OCI-LY7 (cell line): ENCODE data around the gene STK33. TPM values are rescaled to one million over a fixed set of nuclear protein-coding genes. Genes with fewer than 3 reads are reported as not detected.

Source experiments
- BruUV-seq: library from RNA; stranded (reverse); fragments of 400-500 nt; replicated peaks from 2 replicates; lab custom pipeline; 2021; lab: Mats Ljungman, UMichigan
- CTCF ChIA-PET: fragments of 300-600 bp; sonication (Branson Sonifier 250); formaldehyde crosslinking; loops from one replicate; lab custom pipeline; 2022; ENCODE audit warnings: antibody characterized with exemption; ENCODE audit not compliant: unreplicated experiment; lab: Charles Lee
- POLR2A ChIA-PET: fragments of 300-600 bp; sonication (Branson Sonifier 250); formaldehyde crosslinking; loops from one replicate; lab custom pipeline; 2022; ENCODE audit warnings: antibody characterized with exemption; lab: Charles Lee
- DNase-seq: peaks from one replicate; pipeline ENCODE4 v3.0.0-alpha.2; 2015; ENCODE audit warnings: low spot score
- H2AFZ ChIP-seq: fragments of 200-600 bp; sonication (generic), shearing (Covaris generic); 2 replicates; pipeline ENCODE4 v1.6.1; 2014; ENCODE audit warnings: mild to moderate bottlenecking, antibody characterized with exemption, low read length, moderate library complexity
- H3K27ac ChIP-seq: fragments of 200-600 bp; sonication (generic); 2 replicates; pipeline ENCODE4 v1.5.1; 2014; ENCODE audit warnings: mixed run types, low read depth, mild to moderate bottlenecking, moderate library complexity, low read length, inconsistent platforms; ENCODE audit not compliant: poor library complexity, severe bottlenecking
- H3K36me3 ChIP-seq: fragments of 200-600 bp; sonication (generic); 2 replicates; pipeline ENCODE4 v1.6.1; 2014; ENCODE audit warnings: mild to moderate bottlenecking, antibody characterized with exemption, low read length, moderate library complexity, mixed read lengths; ENCODE audit not compliant: insufficient read depth
- H3K4me1 ChIP-seq: fragments of 200-600 bp; sonication (generic); 2 replicates; pipeline ENCODE4 v1.5.1; 2014; ENCODE audit warnings: mild to moderate bottlenecking, low read length; ENCODE audit not compliant: insufficient read depth, poor library complexity, severe bottlenecking
- H3K4me2 ChIP-seq: fragments of 200-600 bp; sonication (generic); 2 replicates; pipeline ENCODE4 v1.6.1; 2014; ENCODE audit warnings: mild to moderate bottlenecking, low read length
- H3K4me3 ChIP-seq: fragments of 200-600 bp; sonication (generic); 2 replicates; pipeline ENCODE4 v1.5.1; 2014; ENCODE audit warnings: mild to moderate bottlenecking, low read depth, low read length; ENCODE audit not compliant: poor library complexity, severe bottlenecking
- H3K79me2 ChIP-seq: fragments of 200-600 bp; sonication (generic); 2 replicates; pipeline ENCODE4 v1.6.1; 2016; ENCODE audit warnings: low read depth, mild to moderate bottlenecking, low read length, moderate library complexity, mixed read lengths; ENCODE audit not compliant: insufficient read depth
- H3K9me2 ChIP-seq: fragments of 200-600 bp; sonication (generic); 2 replicates; pipeline ENCODE4 v1.6.1; 2016; ENCODE audit warnings: mild to moderate bottlenecking, low read length, mixed read lengths; ENCODE audit not compliant: insufficient read depth
- H3K9me3 ChIP-seq: fragments of 200-600 bp; sonication (generic); 2 replicates; pipeline ENCODE4 v1.6.1; 2014; ENCODE audit warnings: mild to moderate bottlenecking, mixed run types, low read length, mixed read lengths
- H4K20me1 ChIP-seq: fragments of 200-600 bp; sonication (generic); 2 replicates; pipeline ENCODE4 v1.6.1; 2014; ENCODE audit warnings: mild to moderate bottlenecking, antibody characterized with exemption, low read length, moderate library complexity, mixed read lengths; ENCODE audit not compliant: insufficient read depth
- EZH2phosphoT487 ChIP-seq: fragments of 200-600 bp; sonication (generic); IDR thresholded peaks from 2 replicates; pipeline ENCODE4 v1.6.1; 2018; ENCODE audit warnings: low read depth, borderline replicate concordance, mild to moderate bottlenecking, mixed run types, antibody characterized with exemption, low read length, moderate library complexity, mixed read lengths
- intact Hi-C: fragments of 100-400 bp; cut with micrococcal nuclease; formaldehyde crosslinking; loops from one replicate; pipeline ENCODE4 v1.10.0; 2022; ENCODE audit not compliant: unreplicated experiment
- total RNA-seq, 2 experiments: library from RNA; depleted of rRNA in 1 of 2; stranded (reverse); fragments of >200 nt in 1 of 2; shearing (Covaris generic) in 1 of 2; gene quantifications; 2 replicates each; pipeline ENCODE4 v1.2.3, GENCODE V29; 2014 to 2022
- TF ChIP-seq, protein P1 (sequence below): fragments of 200-600 bp; sonication (generic); conservative IDR thresholded peaks from 2 replicates; pipeline ENCODE4 v1.5.1; 2014; ENCODE audit warnings: mild to moderate bottlenecking, antibody characterized with exemption, low read length, moderate library complexity, mixed read lengths

STK33 gene
- total RNA-seq, 2 experiments from 2014 or later: 0.73 TPM; not detected in 1

GRCh38 chr11:8386134-8386864 is 207.7 kb downstream of the STK33 start:
- no peak overlapping the region for H3K27ac ChIP-seq
- DNase-seq: no peak
- no peak overlapping the region for H2AFZ ChIP-seq
- H3K36me3 ChIP-seq: no peaks in the 10 kb centered on the region
- no peaks in the 10 kb centered on the region for H3K9me3 ChIP-seq
- no TSS peak for BruUV-seq
- ChIA-PET POLR2A (no interaction called here), CTCF (no interaction called here)
- intact Hi-C loops: no loop called here
- TF ChIP-seq, protein P1, sequence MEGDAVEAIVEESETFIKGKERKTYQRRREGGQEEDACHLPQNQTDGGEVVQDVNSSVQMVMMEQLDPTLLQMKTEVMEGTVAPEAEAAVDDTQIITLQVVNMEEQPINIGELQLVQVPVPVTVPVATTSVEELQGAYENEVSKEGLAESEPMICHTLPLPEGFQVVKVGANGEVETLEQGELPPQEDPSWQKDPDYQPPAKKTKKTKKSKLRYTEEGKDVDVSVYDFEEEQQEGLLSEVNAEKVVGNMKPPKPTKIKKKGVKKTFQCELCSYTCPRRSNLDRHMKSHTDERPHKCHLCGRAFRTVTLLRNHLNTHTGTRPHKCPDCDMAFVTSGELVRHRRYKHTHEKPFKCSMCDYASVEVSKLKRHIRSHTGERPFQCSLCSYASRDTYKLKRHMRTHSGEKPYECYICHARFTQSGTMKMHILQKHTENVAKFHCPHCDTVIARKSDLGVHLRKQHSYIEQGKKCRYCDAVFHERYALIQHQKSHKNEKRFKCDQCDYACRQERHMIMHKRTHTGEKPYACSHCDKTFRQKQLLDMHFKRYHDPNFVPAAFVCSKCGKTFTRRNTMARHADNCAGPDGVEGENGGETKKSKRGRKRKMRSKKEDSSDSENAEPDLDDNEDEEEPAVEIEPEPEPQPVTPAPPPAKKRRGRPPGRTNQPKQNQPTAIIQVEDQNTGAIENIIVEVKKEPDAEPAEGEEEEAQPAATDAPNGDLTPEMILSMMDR: no peak
- TF ChIP-seq EZH2phosphoT487: no peak
- no peak overlapping the region for H3K4me3 ChIP-seq
- no peaks in the 10 kb centered on the region for H3K79me2 ChIP-seq
- H3K4me2 ChIP-seq: no peak overlapping the region
- H3K4me1 ChIP-seq: no peaks in the 10 kb centered on the region
- H4K20me1 ChIP-seq: no peaks in the 10 kb centered on the region
- no peaks in the 10 kb centered on the region for H3K9me2 ChIP-seq

DNA sequence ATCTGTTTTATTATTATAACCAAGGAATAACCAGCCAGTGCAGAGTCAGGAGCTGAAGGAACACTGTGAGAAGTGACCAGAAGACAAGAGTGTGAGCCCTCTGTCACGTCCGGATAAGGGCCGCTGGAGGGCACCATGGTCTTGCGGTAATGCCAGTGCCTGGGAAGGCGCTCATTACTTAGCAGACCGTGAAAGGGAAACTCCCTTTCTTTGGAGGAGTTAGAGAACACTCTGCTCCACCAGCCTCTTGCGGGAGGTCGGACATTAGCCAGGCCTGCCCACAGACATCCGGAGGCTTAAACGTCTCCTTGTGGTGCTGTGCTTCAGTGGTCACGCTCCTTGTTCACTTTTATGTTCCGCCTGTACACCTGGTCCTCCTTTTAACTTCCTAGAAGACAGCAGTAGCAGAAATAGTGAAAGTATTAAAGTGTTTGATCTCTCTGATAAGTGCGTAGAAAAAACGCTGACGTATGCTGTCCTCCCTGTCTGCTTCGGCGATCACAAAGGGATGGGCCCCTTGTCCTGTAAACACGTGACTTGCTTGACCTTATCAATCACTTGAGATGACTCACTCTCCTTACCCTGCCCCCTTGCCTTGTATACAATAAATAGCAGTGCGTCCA is 209.7 kb downstream of the STK33 start:
- Histone ChIP-seq H3K9me3 (no peaks in the 10 kb centered on the region), H3K79me2 (no peaks in the 10 kb centered on the region), H4K20me1 (no peaks in the 10 kb centered on the region), H3K4me2 (no peak overlapping the region), H3K4me3 (no peak overlapping the region), H3K36me3 (no peaks in the 10 kb centered on the region), H3K4me1 (no peaks in the 10 kb centered on the region), H2AFZ (no peak overlapping the region), H3K9me2 (no peaks in the 10 kb centered on the region), H3K27ac (no peak overlapping the region)
- DNase-seq: no peak
- TF ChIP-seq, protein P1: no peak
- TF ChIP-seq EZH2phosphoT487: no peak
- no TSS peak for BruUV-seq
- ChIA-PET POLR2A (no interaction called here), CTCF (no interaction called here)
- intact Hi-C loops: no loop called here

DNA sequence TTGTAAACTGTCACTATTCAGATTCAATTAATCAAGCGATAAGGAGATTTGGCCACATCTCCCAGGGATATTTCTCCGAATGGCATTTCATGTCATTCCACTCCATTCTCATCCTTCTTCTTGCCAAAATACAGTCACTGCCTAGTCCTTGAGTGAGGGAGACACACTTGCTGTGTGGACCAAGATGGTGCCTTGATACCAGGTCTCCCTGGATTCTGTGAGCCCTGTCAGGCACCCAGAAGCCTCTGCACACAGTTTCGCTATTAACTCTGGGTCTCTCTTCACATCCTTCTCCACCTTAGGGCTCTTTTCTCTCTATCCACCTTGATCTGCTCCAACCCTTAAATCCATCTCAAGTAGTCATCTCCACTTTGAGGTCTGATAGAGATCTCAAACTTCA is 210.4 kb downstream of the STK33 start:
- H3K27ac ChIP-seq: no peak overlapping the region
- ChIA-PET CTCF (no interaction called here), POLR2A (no interaction called here)
- no peaks in the 10 kb centered on the region for H3K9me3 ChIP-seq
- TF ChIP-seq EZH2phosphoT487: no peak
- TF ChIP-seq, protein P1: no peak
- H3K79me2 ChIP-seq: no peaks in the 10 kb centered on the region
- H3K4me2 ChIP-seq: no peak overlapping the region
- H3K9me2 ChIP-seq: no peaks in the 10 kb centered on the region
- no peaks in the 10 kb centered on the region for H3K36me3 ChIP-seq
- no peak for DNase-seq
- H3K4me1 ChIP-seq: no peaks in the 10 kb centered on the region
- intact Hi-C loops: no loop called here
- no TSS peak for BruUV-seq
- no peak overlapping the region for H2AFZ ChIP-seq
- H4K20me1 ChIP-seq: no peaks in the 10 kb centered on the region
- H3K4me3 ChIP-seq: no peak overlapping the region
